ENCODE data around the gene SLC25A29.

SLC25A29 gene

GRCh38 chr14:100268591-100269207 is 37.5 kb downstream of the SLC25A29 start:
- Histone ChIP-seq H3F3A (ENCODE audit: control insufficient read depth, insufficient read depth) (peaks cover 2% of the 10 kb centered on the region), H3K9me2 (replicated peaks; ENCODE audit: control insufficient read depth, low read length) (no peaks in the 10 kb centered on the region), H3K4me3 (ENCODE audit: low read length) (no peak overlapping the region), H3K79me2 (ENCODE audit: control insufficient read depth, low read length) (peaks cover 94% of the 10 kb centered on the region), H3K27ac (ENCODE audit: low read depth, low read length) (no peak overlapping the region), H3K9me3 (ENCODE audit: control insufficient read depth, insufficient read depth, low read length) (no peaks in the 10 kb centered on the region), H3K36me3 (ENCODE audit: control insufficient read depth, low read length) (peaks cover 64% of the 10 kb centered on the region), H4K20me1 (ENCODE audit: control insufficient read depth, insufficient read depth, low read depth, low read length) (peaks cover 12% of the 10 kb centered on the region; the same call in 1 of the 2 replicates), H3K4me1 (ENCODE audit: control insufficient read depth, low read length) (no peaks in the 10 kb centered on the region), H3K27me3 (ENCODE audit: control insufficient read depth, low read length) (no peaks in the 10 kb centered on the region), H3K4me2 (ENCODE audit: low read length) (no peak overlapping the region)
- no peak for TF ChIP-seq EZH2phosphoT487 (IDR thresholded peaks at IDR 0.05; ENCODE audit: borderline replicate concordance, low read length)
- TF ChIP-seq, protein P1, sequence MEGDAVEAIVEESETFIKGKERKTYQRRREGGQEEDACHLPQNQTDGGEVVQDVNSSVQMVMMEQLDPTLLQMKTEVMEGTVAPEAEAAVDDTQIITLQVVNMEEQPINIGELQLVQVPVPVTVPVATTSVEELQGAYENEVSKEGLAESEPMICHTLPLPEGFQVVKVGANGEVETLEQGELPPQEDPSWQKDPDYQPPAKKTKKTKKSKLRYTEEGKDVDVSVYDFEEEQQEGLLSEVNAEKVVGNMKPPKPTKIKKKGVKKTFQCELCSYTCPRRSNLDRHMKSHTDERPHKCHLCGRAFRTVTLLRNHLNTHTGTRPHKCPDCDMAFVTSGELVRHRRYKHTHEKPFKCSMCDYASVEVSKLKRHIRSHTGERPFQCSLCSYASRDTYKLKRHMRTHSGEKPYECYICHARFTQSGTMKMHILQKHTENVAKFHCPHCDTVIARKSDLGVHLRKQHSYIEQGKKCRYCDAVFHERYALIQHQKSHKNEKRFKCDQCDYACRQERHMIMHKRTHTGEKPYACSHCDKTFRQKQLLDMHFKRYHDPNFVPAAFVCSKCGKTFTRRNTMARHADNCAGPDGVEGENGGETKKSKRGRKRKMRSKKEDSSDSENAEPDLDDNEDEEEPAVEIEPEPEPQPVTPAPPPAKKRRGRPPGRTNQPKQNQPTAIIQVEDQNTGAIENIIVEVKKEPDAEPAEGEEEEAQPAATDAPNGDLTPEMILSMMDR (IDR thresholded peaks at IDR 0.05; ENCODE audit: low read depth, low read length, poor library complexity, severe bottlenecking): no peak

DNA sequence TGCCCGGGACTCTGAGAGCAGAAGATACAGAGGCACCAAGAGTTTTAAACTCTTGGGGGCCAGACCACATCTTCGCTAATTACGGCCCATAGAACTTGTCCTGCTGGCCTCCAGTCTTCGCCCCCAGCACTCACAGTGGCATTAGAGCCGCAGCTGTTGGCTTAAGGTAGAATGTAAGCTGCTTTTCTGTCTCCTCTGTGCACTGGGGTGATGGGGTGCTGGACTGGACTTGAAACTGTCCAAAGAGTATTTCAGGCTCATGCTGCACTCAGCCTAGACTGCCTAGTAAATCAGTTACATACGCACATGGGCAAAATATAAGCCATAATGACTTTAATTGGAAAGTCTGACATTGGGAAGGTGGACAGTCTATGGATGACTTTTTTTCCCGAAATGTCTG is 38.3 kb downstream of the SLC25A29 start:
- peaks cover 66% of the 10 kb centered on the region for H3K36me3 ChIP-seq (ENCODE audit: control insufficient read depth, low read length)
- TF ChIP-seq, protein P1 (IDR thresholded peaks at IDR 0.05; ENCODE audit: low read depth, low read length, poor library complexity, severe bottlenecking): no peak
- no peak for TF ChIP-seq EZH2phosphoT487 (IDR thresholded peaks at IDR 0.05; ENCODE audit: borderline replicate concordance, low read length)

GRCh38 chr14:100263141-100263540 is 43.1 kb downstream of the SLC25A29 start:
- H3K9me3 ChIP-seq (ENCODE audit: control insufficient read depth, insufficient read depth, low read length): no peaks in the 10 kb centered on the region
- H3K27ac ChIP-seq (ENCODE audit: low read depth, low read length): no peak overlapping the region
- TF ChIP-seq, protein P1 (IDR thresholded peaks at IDR 0.05; ENCODE audit: low read depth, low read length, poor library complexity, severe bottlenecking): no peak
- no peak for TF ChIP-seq EZH2phosphoT487 (IDR thresholded peaks at IDR 0.05; ENCODE audit: borderline replicate concordance, low read length)

More for the DNA sequence above, 38.3 kb downstream of the SLC25A29 start:
- Histone ChIP-seq H3K4me3 (ENCODE audit: low read length) (no peak overlapping the region), H3K9me3 (ENCODE audit: control insufficient read depth, insufficient read depth, low read length) (no peaks in the 10 kb centered on the region), H3K27ac (ENCODE audit: low read depth, low read length) (no peak overlapping the region), H3K4me1 (ENCODE audit: control insufficient read depth, low read length) (no peaks in the 10 kb centered on the region), H3K9me2 (replicated peaks; ENCODE audit: control insufficient read depth, low read length) (no peaks in the 10 kb centered on the region), H3K4me2 (ENCODE audit: low read length) (no peak overlapping the region), H4K20me1 (ENCODE audit: control insufficient read depth, insufficient read depth, low read depth, low read length) (peaks cover 15% of the 10 kb centered on the region; the same call in 1 of the 2 replicates), H3K27me3 (ENCODE audit: control insufficient read depth, low read length) (no peaks in the 10 kb centered on the region), H3K79me2 (ENCODE audit: control insufficient read depth, low read length) (peaks cover 94% of the 10 kb centered on the region), H3F3A (ENCODE audit: control insufficient read depth, insufficient read depth) (peaks cover 2% of the 10 kb centered on the region; the same call in 1 of the 2 replicates)

More at GRCh38 chr14:100263141-100263540, 43.1 kb downstream of the SLC25A29 start:
- Histone ChIP-seq H3K79me2 (ENCODE audit: control insufficient read depth, low read length) (peaks cover 100% of the 10 kb centered on the region), H3F3A (ENCODE audit: control insufficient read depth, insufficient read depth) (no peaks in the 10 kb centered on the region), H3K9me2 (replicated peaks; ENCODE audit: control insufficient read depth, low read length) (no peaks in the 10 kb centered on the region), H3K4me1 (ENCODE audit: control insufficient read depth, low read length) (peaks cover 32% of the 10 kb centered on the region), H3K36me3 (ENCODE audit: control insufficient read depth, low read length) (peaks cover 63% of the 10 kb centered on the region), H3K4me2 (ENCODE audit: low read length) (no peak overlapping the region), H3K27me3 (ENCODE audit: control insufficient read depth, low read length) (no peaks in the 10 kb centered on the region), H3K4me3 (ENCODE audit: low read length) (no peak overlapping the region), H4K20me1 (ENCODE audit: control insufficient read depth, insufficient read depth, low read depth, low read length) (peaks cover 31% of the 10 kb centered on the region)
